Mesothelial cell of epicardium (in vitro differentiated cells): ENCODE measurements around the gene OPTC. TPM values are rescaled to one million over a fixed set of nuclear protein-coding genes. Genes with fewer than 3 reads are reported as not detected.

Source experiments
- DNase-seq, 2 experiments: peaks; one replicate each; pipeline ENCODE4 v3.0.0; 2021; ENCODE audit warnings: low spot score in 2 of 2; ENCODE audit not compliant: unreplicated experiment in 2 of 2
- H3K27ac Mint-ChIP-seq: 2 replicates; pipeline ENCODE4 v1.8.0; 2021; ENCODE audit warnings: mixed read lengths
- H3K27me3 Mint-ChIP-seq: 2 replicates; pipeline ENCODE4 v1.8.0; 2021; ENCODE audit warnings: low read depth, mixed read lengths
- H3K36me3 Mint-ChIP-seq: 2 replicates; pipeline ENCODE4 v1.8.0; 2021; ENCODE audit warnings: mixed read lengths
- H3K4me1 Mint-ChIP-seq: 2 replicates; pipeline ENCODE4 v1.8.0; 2021; ENCODE audit warnings: mixed read lengths
- H3K4me3 Mint-ChIP-seq: 2 replicates; pipeline ENCODE4 v1.8.0; 2021; ENCODE audit warnings: mild to moderate bottlenecking, moderate library complexity, mixed read lengths
- H3K9me3 Mint-ChIP-seq: 2 replicates; pipeline ENCODE4 v1.8.0; 2021; ENCODE audit warnings: mixed read lengths
- CTCF ChIP-seq: fragments of 200-600 bp; sonication (generic); IDR thresholded peaks from one replicate; pipeline ENCODE4 v1.5.0; 2021; ENCODE audit warnings: antibody characterized with exemption; ENCODE audit not compliant: unreplicated experiment
- total RNA-seq: library from RNA; stranded (reverse); gene quantifications from 3 replicates; pipeline ENCODE4 v1.2.1, GENCODE V29; 2021

Gene OPTC
- total RNA-seq, 1 donor from 2014 or later: not detected

GRCh38 chr1:203547147-203547546, 53.2 kb downstream of the OPTC start:
- no peaks in the 10 kb centered on the region for H3K27me3 Mint-ChIP-seq
- H3K36me3 Mint-ChIP-seq: no peaks in the 10 kb centered on the region
- no peak overlapping the region for H3K27ac Mint-ChIP-seq
- no peak for DNase-seq
- TF ChIP-seq CTCF: no peak
- no peaks in the 10 kb centered on the region for H3K9me3 Mint-ChIP-seq
- H3K4me1 Mint-ChIP-seq: peaks cover 54% of the 10 kb centered on the region
- H3K4me3 Mint-ChIP-seq: no peak overlapping the region

GRCh38 chr1:203547771-203548421, 53.9 kb downstream of the OPTC start:
- TF ChIP-seq CTCF: no peak
- H3K4me1 Mint-ChIP-seq: peaks cover 58% of the 10 kb centered on the region
- H3K36me3 Mint-ChIP-seq: no peaks in the 10 kb centered on the region
- peak overlapping the region; percentile 92 for H3K27ac Mint-ChIP-seq
- no peaks in the 10 kb centered on the region for H3K9me3 Mint-ChIP-seq
- no peaks in the 10 kb centered on the region for H3K27me3 Mint-ChIP-seq
- H3K4me3 Mint-ChIP-seq: no peak overlapping the region
- no peak for DNase-seq

- Mint-ChIP-seq H3K9me3 (no peaks in the 10 kb centered on the region), H3K4me3 (no peak overlapping the region), H3K4me1 (peaks cover 62% of the 10 kb centered on the region), H3K36me3 (no peaks in the 10 kb centered on the region), H3K27me3 (no peaks in the 10 kb centered on the region), H3K27ac (peak overlapping the region; percentile 92)
- no peak for DNase-seq
- TF ChIP-seq CTCF: no peak
Measured at GRCh38 chr1:203548892-203549291, 54.9 kb downstream of the OPTC start.

- H3K4me3 Mint-ChIP-seq: no peak overlapping the region
- H3K36me3 Mint-ChIP-seq: no peaks in the 10 kb centered on the region
- no peak for TF ChIP-seq CTCF
- H3K4me1 Mint-ChIP-seq: peaks cover 62% of the 10 kb centered on the region
- DNase-seq: no peak
- no peaks in the 10 kb centered on the region for H3K27me3 Mint-ChIP-seq
- no peaks in the 10 kb centered on the region for H3K9me3 Mint-ChIP-seq
- H3K27ac Mint-ChIP-seq: peak overlapping the region; percentile 92
Measured at GRCh38 chr1:203549309-203549708, 55.4 kb downstream of the OPTC start.

GRCh38 chr1:203550846-203551245, 56.9 kb downstream of the OPTC start:
- TF ChIP-seq CTCF: no peak
- no peaks in the 10 kb centered on the region for H3K36me3 Mint-ChIP-seq
- peaks cover 58% of the 10 kb centered on the region for H3K4me1 Mint-ChIP-seq
- H3K27me3 Mint-ChIP-seq: no peaks in the 10 kb centered on the region
- peak overlapping the region; percentile 66 for H3K27ac Mint-ChIP-seq
- no peak for DNase-seq
- no peak overlapping the region for H3K4me3 Mint-ChIP-seq
- no peaks in the 10 kb centered on the region for H3K9me3 Mint-ChIP-seq
